HG03460 (cell line): ENCODE measurements around the gene TRMT44.
"Not testable (repeated sequence)": the region's sequence is repeated elsewhere in the genome, so short reads cannot be mapped to it uniquely, and the experiment has no call there.

Experiments
- ATAC-seq: cut with Tn5 transposase; IDR thresholded peaks from one replicate; pipeline ENCODE4 v1.9.1; 2021; ENCODE audit not compliant: unreplicated experiment

TRMT44 gene

GRCh38 chr4:8510191-8510590 is 69.6 kb downstream of the TRMT44 start:
- ATAC-seq = no peak

DNA sequence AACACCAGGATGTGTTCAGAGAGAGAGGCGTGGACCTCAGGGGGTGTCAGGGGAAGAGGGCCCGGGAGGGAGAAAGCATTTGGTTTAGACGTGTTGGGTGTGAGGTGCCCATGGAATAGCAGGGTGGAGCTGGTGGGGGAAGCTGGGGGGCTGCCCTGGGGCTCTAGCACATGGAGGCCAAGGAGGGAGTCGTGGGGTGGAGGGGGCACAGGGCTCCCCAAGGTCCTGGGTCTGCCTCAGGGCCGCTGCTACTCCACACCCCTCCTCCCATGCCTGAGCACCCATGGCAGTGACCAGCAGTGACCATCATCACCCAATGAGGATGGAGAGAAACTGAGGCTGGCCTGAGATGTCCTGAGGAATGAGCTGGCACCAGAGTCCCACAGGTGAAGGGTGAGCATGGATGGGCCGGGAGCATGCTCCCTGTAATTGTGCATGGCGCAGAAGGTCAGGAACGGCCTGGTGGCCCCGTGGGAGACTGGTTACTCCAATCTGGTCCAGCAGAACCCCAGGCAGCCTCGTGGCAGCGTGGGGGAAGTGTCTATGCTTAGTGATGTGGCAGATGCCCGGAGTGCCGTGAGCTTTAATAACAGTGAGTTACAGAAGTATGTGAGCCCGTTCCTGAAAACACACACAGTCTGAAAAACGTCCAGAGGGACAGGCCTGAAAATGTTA is 70.2 kb downstream of the TRMT44 start:
- ATAC-seq = no peak

GRCh38 chr4:8512510-8512909 is 71.9 kb downstream of the TRMT44 start:
- ATAC-seq = no peak

DNA sequence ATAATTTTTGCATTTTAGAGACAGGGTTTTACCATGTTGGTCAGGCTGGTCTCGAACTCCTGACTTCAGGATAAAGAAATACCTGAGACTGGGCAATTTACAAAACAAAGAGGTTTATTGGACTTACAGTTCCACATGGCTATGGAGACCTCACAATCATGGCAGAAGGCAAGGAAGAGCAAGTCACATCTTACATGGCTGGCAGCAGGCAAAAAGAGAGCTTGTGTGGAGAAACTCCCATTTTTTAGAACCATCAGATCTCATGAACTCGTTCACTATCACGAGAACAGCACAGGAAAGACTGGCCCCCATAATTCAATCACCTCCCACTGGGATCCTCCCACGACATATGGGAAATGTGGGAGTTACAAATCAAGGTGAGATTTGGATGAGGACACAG is 72.5 kb downstream of the TRMT44 start:
- ATAC-seq = not testable (repeated sequence)

DNA sequence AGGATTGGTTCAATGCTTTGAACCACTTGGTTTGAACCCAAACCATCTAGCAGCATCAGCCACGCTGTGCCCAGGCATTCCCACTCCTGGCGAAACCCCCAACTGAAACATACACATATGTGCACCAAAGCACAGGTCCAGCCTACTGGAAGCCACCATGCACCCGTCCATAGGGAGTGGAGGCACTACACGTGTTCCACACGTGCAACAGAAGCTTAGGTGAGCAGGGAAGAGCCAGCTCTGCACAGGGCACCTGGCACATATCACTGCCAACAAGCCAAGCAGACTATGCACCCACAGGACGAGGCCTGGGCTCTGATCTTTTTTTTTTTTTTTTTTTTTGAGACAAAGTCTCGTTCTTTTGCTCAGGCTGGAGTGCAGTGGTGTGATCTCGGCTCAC is 73.4 kb downstream of the TRMT44 start:
- ATAC-seq = no peak

GRCh38 chr4:8514391-8514790 is 73.8 kb downstream of the TRMT44 start:
- ATAC-seq = no peak

DNA sequence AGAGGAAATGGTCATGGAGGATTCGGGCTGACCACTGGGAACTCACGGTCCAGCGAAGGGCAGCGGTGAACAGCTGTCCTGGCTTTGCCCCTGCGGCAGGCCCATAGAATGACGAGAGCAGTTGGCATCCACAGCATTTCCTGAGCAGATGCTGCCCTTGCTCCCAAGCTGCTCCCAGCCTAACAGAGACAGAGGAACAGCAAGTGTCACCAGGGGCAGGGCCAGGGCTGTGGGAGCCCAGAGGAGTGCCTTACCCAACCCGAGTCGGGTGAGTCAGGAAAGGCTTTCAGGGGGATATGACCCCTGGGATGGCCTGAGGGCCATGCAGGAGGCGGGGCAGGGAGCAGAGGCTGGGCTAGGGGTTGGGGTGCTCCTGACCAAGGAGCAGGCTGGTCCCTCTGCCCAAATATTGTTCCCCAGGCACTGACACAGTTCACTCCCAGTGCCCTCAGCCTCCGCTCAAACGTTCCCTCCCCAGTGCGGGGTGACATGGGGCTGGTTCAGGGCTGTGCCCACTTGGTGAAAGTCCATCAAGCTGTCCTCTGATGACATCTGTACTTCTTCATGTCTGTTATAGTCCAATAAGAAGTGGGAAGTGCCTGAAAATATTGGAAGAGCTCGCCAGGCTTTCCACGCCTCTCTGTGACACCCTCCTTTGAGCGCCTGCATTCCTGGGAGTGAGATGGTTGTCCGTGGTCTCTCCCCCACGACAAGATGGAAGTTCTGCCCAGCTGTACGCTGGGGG is 74.9 kb downstream of the TRMT44 start:
- ATAC-seq = no peak

DNA sequence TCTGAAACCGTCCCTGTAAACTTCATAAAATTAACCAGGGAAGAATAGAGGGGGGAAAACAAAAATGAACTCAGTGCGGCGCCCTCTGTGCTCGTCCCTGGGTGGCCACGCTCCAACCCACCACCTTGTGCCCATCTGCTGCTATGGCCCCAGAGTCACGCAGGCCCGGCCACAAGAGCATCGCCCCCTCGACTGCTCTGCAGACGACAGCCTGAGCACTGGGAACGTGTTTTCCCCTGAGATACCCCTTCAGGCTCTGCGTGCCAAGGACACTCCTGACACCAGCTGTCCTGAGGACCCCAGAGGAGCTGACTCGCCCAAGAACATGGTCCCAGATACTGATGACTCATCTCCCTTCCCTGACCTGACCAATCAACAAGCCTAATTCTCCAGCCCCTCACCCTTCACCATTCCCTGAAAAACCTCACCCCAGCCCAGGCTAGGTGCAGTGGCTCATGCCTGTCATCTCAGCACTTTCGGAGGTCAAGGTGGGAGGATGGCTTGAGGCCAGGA is 75.5 kb downstream of the TRMT44 start:
- ATAC-seq = no peak

GRCh38 chr4:8516996-8517550 is 76.5 kb downstream of the TRMT44 start:
- ATAC-seq = no peak

- ATAC-seq = no peak
Measured at GRCh38 chr4:8517946-8518345, 77.4 kb downstream of the TRMT44 start.

DNA sequence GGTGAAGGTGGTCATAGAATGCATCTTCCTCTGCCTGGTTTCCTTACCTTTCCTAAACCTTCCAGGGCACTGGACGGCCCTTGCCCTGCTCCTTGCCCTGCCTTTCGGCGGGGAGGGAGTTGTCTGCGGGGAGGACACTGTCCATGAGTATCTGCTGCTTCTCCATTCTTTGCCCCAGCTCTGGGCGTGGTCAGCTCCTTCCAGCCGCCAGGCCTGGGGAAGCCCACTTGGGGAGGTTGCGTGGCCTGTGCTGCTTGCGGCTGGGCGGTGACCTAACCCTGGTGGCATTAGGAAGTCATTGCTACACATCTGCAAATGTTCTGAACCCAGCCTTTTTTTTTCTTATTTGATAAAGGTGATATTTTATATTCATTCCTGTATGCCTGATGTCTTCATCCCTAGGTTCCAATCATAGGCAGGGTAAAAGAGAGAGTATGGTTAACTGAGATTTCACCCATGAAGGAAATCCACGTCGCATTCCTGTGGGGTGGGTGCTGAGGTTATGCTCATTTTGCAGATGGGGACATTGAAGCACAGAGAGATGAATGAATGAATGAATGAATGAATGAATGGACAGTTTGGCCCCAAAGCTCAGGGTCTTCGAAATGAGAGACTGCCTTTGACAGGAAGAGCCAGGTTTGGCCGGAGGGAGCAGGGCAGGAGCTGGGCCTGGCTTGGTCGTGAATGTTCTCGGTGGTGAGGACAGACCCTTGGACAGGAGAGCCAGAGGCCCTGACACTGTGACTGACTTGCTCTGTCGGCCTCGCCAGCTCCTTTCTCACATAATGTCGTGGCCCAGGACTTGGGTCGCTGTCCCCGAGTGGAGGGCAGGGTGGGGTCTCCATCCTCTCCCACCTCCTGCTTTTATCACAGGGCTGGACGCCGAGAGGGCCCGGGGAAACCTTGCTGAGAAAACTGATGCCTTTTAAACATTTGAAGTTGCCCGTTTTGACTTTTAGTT is 81.9 kb downstream of the TRMT44 start:
- no peak for ATAC-seq

- ATAC-seq = no peak
Measured at GRCh38 chr4:8523175-8523574, 82.6 kb downstream of the TRMT44 start.

DNA sequence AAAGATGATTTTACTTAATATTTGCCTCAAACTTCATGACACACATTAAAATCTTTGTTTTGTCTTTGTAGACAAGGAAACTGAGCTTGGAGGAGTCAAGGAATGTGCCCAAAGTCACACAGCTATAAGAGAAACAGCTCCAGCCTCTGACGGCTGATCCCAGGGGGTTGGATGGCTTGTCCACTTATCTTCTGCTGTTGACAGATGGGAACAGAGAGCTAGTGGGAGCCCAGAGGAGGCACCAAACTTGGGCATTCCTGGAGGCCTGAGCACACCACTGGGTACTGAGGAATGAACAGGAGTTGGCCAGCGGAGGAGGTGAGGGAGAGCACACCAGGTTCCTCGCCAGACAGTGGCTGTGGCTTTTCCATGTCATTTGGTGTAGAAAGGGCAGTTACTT is 83.2 kb downstream of the TRMT44 start:
- ATAC-seq = no peak

DNA sequence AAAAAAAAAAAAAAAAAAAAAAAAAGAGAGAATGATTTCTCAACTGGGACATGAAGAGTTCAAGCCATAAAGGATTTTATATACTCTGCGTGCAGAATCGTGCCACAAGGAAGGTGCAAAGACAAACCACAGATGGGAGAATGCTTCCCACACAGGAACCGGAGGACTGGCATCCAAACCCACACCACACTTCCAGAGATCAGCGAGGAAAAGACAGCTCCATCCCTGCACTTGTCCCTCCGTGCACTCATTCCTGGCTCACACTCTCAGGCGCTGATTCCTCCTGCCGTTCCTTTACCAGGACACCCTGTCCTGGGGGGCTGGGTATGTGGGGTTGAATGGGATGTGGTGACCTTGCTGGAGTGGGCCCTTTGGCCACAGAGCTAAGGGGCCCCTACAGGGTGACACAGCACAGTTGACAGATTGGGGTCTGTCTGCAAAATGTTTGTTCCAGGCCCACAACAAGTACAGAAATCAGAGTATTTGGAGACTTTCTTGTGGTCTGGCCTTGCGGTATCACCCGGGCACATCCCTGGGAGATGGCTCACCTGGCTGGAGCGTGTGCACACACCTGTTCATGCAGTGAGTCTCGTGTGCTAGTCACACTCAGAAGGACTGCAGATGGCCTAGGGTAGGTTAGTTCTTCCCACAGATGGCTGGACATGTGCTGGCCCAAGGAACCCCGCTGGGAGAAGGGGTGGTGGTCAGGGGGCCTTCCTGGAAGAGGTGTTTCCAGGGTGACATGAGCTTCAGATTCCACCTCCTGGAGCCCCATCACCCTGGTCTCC is 84.2 kb downstream of the TRMT44 start:
- no peak for ATAC-seq

GRCh38 chr4:8525383-8526120 is 85.0 kb downstream of the TRMT44 start:
- ATAC-seq = no peak
